GM18520 (cell line): ENCODE measurements around the gene KRT80.

Experiments
- ATAC-seq: cut with Tn5 transposase; IDR thresholded peaks from one replicate; pipeline ENCODE4 v1.9.1; 2021; ENCODE audit not compliant: unreplicated experiment

The KRT80 gene

GRCh38 chr12:52199294-52199919, 7.6 kb upstream of the KRT80 start:
- no peak for ATAC-seq

- no peak for ATAC-seq
Measured at GRCh38 chr12:52198454-52199215, 6.8 kb upstream of the KRT80 start.

DNA sequence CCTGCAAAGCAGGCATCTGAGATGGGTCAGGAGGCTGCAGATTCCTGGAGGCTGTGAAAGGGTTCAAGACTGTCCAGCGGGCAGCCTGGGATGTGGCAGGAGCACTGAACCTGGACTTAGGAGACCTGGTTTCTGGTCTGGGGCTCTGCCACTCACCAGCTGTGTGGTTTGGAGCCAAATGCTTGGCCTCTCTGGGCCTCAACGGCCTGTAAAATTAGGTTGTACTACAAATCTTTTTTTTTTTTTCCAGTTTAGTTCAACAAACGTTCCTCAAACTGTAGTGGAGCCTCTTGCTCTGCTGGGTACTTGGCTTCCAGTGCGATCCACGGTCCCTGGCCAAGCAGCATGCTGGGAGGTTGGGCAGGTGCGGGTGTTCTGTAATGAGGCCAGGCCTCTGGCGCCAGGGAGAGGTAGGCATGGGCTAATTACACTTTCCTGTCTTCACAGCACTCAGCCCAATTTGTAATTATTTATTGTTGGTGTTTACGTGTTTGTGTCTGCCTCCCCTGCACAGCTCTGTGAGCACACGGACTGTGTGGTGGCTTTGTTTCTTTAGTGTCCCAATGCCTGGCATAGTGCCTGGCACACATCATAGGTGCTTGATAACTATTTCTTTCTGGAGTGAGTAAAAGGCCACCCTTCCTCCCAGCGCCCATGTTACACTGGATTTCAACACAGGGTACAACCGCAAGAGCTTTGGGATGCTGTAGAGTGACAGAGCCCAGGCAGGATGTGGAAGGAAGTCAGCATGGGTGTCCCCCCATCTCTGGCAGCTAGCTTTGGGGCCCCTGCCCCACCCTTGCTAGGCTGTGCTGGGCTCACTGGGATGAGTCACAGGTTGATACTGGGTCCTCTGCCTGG, 5.8 kb upstream of the KRT80 start:
- no peak for ATAC-seq

- no peak for ATAC-seq
Measured at GRCh38 chr12:52195065-52195730, 3.4 kb upstream of the KRT80 start.

- no peak for ATAC-seq
Measured at GRCh38 chr12:52193991-52194390, 2.2 kb upstream of the KRT80 start.

DNA sequence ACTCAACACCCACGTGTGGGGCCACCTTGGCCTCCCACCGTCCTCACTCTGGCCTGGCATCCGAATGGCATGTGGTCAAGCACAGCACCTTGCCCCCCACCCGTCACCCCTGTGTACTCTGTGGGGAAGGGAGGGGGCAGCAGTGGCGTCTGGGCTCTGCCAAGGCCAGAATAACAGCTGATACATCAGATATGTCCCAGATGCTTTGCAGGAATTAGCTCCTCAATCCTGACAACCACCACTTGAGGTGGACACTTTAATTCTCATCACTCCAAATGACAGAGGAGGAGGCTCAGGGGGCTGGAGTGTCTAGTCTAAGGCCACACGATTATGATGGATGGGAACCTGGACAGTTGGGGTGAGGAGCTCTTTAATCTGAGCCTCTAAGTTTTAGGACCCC, 1.7 kb upstream of the KRT80 start:
- ATAC-seq, result no peak

DNA sequence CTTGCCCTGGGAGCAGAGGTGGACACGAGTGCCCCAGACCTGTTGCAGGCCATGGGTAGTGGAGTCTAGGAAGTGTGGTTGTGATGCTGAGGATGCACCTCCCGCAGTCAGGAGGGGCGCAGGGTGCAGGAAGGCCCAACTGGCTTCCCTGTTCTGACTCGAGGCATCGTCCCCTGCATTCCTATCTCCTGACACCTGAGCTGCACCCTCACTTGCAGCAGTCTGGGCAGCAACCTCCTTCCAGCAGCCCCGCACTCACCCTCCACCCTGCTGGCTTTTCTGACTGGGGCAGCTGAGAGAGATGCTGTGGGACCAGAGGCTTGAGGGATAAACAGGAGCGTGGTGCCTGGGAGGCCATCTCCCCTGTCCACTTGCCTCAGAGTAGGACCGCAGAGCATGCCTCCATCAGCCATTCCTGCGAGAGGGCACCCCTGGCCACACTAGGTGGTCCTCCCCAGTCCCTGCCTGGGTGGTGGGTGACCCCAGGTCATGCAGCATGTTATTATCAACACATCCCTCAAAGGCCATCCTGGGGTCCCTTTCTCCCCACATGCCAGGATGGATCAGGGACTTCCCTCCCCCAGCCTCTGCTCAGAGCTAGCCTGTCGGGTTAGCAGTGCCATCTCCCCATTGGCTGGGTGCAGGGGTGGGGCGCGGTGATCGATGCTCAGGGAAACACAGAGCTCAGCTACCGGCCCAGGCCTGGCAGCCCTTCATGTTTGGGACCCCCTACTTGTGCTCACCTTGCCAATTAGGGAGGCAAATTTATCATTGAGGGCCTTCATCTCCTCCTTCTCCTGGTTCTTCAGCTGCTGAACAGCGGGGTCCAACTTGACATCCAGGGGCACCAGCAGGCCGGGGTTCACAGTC, 719 bp downstream of the KRT80 start:
- no peak for ATAC-seq

GRCh38 chr12:52189376-52190174, 2.2 kb downstream of the KRT80 start:
- no peak for ATAC-seq

GRCh38 chr12:52188658-52189057, 3.2 kb downstream of the KRT80 start:
- ATAC-seq, result no peak

DNA sequence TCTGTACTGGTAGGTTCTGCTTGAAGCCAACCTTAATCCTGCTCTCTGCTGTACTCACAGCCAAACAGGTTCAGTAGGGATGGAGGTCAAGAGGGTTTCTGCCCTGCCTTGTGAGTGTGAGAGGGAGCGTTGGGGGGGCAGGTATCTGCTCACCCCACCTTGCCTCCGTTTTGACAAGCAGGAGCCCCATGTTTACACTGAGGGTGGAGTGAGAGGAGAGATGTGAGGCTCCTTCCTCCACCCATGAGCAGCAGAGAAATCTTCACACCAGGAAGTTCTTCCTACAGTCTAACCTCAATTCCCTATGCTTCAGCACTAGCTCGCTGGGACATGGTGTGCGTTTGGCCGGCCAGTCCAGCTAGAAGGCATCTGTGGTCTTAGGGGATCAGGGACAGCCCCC, 4.2 kb downstream of the KRT80 start:
- no peak for ATAC-seq

DNA sequence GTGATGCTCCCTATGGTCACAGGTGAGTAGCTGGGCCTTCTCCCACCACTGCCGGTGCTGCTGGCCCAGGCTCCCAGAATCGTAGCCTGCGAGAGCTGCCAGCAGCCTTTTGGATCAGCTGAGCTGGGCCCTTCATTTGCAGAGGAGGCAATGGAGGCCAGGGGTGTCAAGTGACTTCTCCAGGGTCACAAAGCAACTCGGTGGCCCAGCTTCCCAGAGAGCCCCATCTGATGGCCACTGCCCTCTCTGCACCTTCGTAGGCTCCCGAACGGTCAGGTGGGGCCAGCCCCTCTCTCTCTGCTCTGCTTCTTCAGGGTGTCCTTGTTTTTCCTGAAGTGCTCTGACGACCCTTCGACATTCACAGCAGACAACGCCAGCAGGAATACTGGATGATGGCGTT, 4.6 kb downstream of the KRT80 start:
- ATAC-seq, result no peak

GRCh38 chr12:52186118-52186840, 5.5 kb downstream of the KRT80 start:
- no peak for ATAC-seq

DNA sequence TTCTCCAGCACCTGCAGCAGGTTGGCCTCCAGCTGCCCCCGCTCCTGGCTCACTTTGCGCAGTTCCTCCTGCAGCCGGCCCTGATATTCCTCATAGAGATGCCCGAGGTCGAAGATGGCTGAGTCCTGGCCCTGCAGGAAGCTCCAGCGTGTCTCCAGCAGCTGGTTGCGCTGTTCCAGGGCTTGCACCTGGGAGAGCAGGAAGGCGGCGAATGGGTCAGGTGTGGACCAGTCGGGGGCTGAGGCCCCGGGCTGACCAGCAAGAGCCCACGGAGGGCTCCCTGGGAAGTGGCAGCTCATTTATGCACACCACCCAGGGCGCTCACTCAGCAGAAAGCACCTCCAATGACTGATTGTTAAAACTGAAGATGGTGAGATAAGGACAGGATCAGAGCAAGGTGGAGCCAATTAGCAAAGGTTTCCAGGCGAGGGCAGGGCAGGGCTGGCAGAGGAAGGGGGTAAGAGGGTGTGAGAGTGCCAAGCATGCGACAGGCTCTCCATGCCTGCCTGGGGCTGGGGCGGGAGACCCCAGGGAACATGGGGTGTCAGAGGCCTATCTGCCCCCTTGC, 6.3 kb downstream of the KRT80 start:
- ATAC-seq, result no peak

DNA sequence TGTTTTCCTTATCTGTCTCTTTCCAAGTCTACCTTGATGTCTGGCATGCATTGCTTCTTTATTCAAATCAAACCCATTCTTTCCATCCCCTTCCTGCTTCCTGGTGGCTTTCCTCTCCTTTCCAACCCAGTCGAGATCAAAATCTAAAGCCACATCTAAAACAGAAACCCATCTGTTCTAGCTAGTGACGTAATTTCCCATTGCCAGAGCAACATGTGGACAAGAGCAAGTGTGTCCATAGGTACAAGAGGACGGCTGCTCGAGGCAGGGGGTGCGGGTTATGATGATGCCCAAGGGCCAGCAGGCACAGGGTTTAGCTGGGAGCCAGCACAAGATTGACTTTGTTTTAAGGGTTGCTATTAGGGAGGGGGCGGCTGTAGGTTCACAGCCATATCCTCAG, 7.0 kb downstream of the KRT80 start:
- ATAC-seq, result no peak

- no peak for ATAC-seq
Measured at GRCh38 chr12:52183971-52184370, 7.8 kb downstream of the KRT80 start.

GRCh38 chr12:52183544-52183910, 8.3 kb downstream of the KRT80 start:
- no peak for ATAC-seq

DNA sequence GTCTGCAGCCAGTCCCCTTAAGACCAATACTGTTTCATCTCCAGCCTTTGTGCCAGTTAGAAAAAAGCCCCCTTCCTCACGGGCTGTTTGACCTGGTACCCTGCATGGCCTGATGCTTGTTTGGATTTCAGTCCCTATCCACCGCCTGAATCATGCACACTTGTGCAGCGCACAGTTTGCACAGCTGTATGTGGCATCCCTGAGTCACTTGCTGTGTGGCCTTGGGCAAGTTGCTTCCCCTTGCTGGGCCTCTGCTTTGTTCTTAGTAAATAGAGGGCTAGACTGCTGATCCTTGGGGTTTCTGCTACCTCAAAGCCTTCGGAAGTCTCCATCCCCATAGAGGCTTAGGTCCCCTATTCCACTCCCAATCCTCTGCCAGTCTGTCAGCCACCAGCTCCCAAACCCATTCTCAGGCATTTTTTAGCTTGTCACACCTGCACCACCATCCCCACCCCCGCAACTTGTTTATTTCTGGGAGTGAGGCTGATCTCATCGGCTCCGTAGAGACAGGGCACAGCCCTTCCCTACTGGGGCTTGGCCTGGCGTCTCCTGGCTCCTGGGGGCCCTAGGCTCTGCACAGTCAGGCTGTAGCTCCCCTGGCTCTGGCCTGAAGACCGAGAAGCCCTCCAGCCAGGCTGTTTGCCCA, 8.8 kb downstream of the KRT80 start:
- ATAC-seq, result no peak

- no peak for ATAC-seq
Measured at GRCh38 chr12:52182384-52182783, 9.4 kb downstream of the KRT80 start.
